Hepatocyte (in vitro differentiated cells): ENCODE data around the gene GJC1. TPM values are rescaled to one million over a fixed set of nuclear protein-coding genes. Genes with fewer than 3 reads are reported as not detected.
A peak's percentile ranks its signal among the peaks of the same experiment; 100 is the strongest.

Experiments
- DNase-seq: peaks from one replicate; pipeline ENCODE4 v3.0.0-alpha.2; 2016; ENCODE audit warnings: low spot score
- H2AFZ ChIP-seq: fragments of 200-600 bp; sonication (generic); 2 replicates; pipeline ENCODE4 v1.6.0; 2016; ENCODE audit warnings: antibody characterized with exemption, mild to moderate bottlenecking
- H3K27ac ChIP-seq: fragments of 200-600 bp; sonication (generic); 2 replicates; pipeline ENCODE4 v1.5.1; 2016; ENCODE audit warnings: mild to moderate bottlenecking
- H3K27me3 ChIP-seq: fragments of 200-600 bp; sonication (generic); 2 replicates; pipeline ENCODE4 v1.6.1; 2016
- H3K36me3 ChIP-seq: fragments of 200-600 bp; sonication (generic); replicated peaks from 2 replicates; pipeline ENCODE4 v1.5.1; 2016; ENCODE audit warnings: low read depth; ENCODE audit not compliant: insufficient read depth
- H3K4me1 ChIP-seq: fragments of 200-600 bp; sonication (generic); 2 replicates; pipeline ENCODE4 v1.5.1; 2016; ENCODE audit warnings: mild to moderate bottlenecking, moderate library complexity; ENCODE audit not compliant: insufficient read depth
- H3K4me2 ChIP-seq: fragments of 200-600 bp; sonication (generic); 2 replicates; pipeline ENCODE4 v1.6.0; 2016
- H3K4me3 ChIP-seq: fragments of 200-600 bp; sonication (generic); 2 replicates; pipeline ENCODE4 v1.5.1; 2016; ENCODE audit warnings: mild to moderate bottlenecking
- H3K79me2 ChIP-seq: fragments of 200-600 bp; sonication (generic); 2 replicates; pipeline ENCODE4 v1.6.0; 2017; ENCODE audit warnings: mild to moderate bottlenecking
- H3K9me2 ChIP-seq: fragments of 200-600 bp; sonication (generic); replicated peaks from 2 replicates; pipeline ENCODE4 v1.6.0; 2017; ENCODE audit warnings: mild to moderate bottlenecking; ENCODE audit not compliant: insufficient read depth
- H3K9me3 ChIP-seq: fragments of 200-600 bp; sonication (generic); 2 replicates; pipeline ENCODE4 v1.5.1; 2016; ENCODE audit warnings: low read depth, mild to moderate bottlenecking
- H4K20me1 ChIP-seq: fragments of 200-600 bp; sonication (generic); 2 replicates; pipeline ENCODE4 v1.6.0; 2016; ENCODE audit warnings: mild to moderate bottlenecking; ENCODE audit not compliant: insufficient read depth, poor library complexity, severe bottlenecking
- EZH2 ChIP-seq: fragments of 200-600 bp; sonication (generic); IDR thresholded peaks from 2 replicates; pipeline ENCODE4 v1.6.1; 2016; ENCODE audit warnings: antibody characterized with exemption, mild to moderate bottlenecking, borderline replicate concordance
- EZH2phosphoT487 ChIP-seq: fragments of 200-600 bp; sonication (generic); IDR thresholded peaks from one replicate; pipeline ENCODE4 v1.6.1; 2018; ENCODE audit warnings: antibody characterized with exemption, mild to moderate bottlenecking, low read depth, moderate library complexity; ENCODE audit not compliant: unreplicated experiment, severe bottlenecking
- WGBS: methylation state at CpG from one replicate; pipeline ENCODE4 v1.1.6; 2016; ENCODE audit warnings: low lambda C conversion rate; ENCODE audit errors: missing lambda C conversion rate; 5-methylcytosine and 5-hydroxymethylcytosine counted together
- polyA plus RNA-seq: library from polyadenylated mRNA; unstranded; fragments of >200 nt; fragmentation: Nextera tagmentation; extraction: Ambion mirVana; gene quantifications from 2 replicates; pipeline ENCODE4 v1.2.1, GENCODE V29; 2016
- total RNA-seq: library from RNA; depleted of rRNA; stranded (reverse); fragments of >200 nt; gene quantifications from 2 replicates; pipeline ENCODE4 v1.2.3, GENCODE V29; 2014
- TF ChIP-seq, protein P1 (sequence below): fragments of 200-600 bp; sonication (generic); IDR thresholded peaks from 2 replicates; pipeline ENCODE4 v1.5.1; 2016; ENCODE audit warnings: antibody characterized with exemption, mild to moderate bottlenecking; ENCODE audit not compliant: poor library complexity

Gene GJC1
- total and polyA plus RNA-seq, 2 experiments from 2014 or later = 7.5 to 11.4 TPM

DNA sequence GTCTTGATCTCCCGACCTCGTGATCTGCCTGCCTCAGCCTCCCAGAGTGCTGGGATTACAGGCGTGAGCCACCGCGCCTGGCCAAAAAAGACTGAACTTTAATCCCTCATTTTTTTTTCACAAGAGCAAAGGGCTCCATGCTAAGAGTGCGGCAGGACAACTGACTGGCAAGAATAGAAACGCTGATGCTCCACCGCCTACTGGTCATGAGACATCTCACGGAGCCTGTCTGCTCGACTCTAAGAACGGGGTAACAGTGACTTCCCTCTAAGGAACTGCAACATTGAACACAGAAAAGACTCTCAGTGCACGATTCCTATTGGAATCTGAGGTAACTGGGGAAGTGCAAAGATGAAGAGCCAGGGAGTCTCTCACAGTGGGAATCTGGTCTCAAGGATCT, 41.5 kb upstream of the GJC1 start:
- no peak overlapping the region for H3K27ac ChIP-seq
- H3K36me3 ChIP-seq = no peaks in the 10 kb centered on the region
- no peaks in the 10 kb centered on the region for H3K27me3 ChIP-seq
- no peaks in the 10 kb centered on the region for H4K20me1 ChIP-seq
- H2AFZ ChIP-seq = no peak overlapping the region
- H3K4me2 ChIP-seq = no peak overlapping the region
- H3K9me2 ChIP-seq = no peaks in the 10 kb centered on the region
- no peak overlapping the region for H3K4me3 ChIP-seq
- H3K9me3 ChIP-seq = no peaks in the 10 kb centered on the region
- TF ChIP-seq EZH2phosphoT487 (no peak), EZH2 (no peak)
- TF ChIP-seq, protein P1, sequence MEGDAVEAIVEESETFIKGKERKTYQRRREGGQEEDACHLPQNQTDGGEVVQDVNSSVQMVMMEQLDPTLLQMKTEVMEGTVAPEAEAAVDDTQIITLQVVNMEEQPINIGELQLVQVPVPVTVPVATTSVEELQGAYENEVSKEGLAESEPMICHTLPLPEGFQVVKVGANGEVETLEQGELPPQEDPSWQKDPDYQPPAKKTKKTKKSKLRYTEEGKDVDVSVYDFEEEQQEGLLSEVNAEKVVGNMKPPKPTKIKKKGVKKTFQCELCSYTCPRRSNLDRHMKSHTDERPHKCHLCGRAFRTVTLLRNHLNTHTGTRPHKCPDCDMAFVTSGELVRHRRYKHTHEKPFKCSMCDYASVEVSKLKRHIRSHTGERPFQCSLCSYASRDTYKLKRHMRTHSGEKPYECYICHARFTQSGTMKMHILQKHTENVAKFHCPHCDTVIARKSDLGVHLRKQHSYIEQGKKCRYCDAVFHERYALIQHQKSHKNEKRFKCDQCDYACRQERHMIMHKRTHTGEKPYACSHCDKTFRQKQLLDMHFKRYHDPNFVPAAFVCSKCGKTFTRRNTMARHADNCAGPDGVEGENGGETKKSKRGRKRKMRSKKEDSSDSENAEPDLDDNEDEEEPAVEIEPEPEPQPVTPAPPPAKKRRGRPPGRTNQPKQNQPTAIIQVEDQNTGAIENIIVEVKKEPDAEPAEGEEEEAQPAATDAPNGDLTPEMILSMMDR = no peak
- WGBS = 98% methylated on average over 12 of the region's 12 CpGs
- H3K4me1 ChIP-seq = no peaks in the 10 kb centered on the region
- no peaks in the 10 kb centered on the region for H3K79me2 ChIP-seq
- DNase-seq = no peak

DNA sequence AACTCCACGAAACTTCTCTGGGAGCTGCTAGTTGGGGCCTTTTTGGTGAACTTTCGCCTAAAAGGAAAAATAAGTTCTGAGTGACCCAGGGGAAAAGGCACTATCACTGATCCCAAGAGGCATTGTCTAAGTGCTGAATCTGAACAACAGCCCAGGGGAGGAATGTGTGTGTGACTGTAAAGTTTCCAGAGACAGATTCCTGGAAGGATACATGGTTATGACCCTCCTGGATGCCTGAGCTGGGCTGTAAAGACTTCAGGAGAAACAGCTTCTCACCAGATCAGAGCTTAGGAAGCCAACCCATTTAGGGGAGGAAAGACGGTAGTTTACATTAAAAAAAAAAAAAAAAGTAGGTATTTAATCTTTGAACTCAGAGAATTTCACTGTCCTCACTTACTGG, 37.8 kb upstream of the GJC1 start:
- DNase-seq = no peak
- Histone ChIP-seq H2AFZ (no peak overlapping the region), H3K36me3 (no peaks in the 10 kb centered on the region), H3K9me2 (no peaks in the 10 kb centered on the region), H3K27me3 (no peaks in the 10 kb centered on the region), H3K79me2 (no peaks in the 10 kb centered on the region), H3K4me3 (no peak overlapping the region), H3K4me2 (no peak overlapping the region), H4K20me1 (no peaks in the 10 kb centered on the region), H3K27ac (no peak overlapping the region), H3K4me1 (no peaks in the 10 kb centered on the region), H3K9me3 (no peaks in the 10 kb centered on the region)
- 84% methylated on average over 3 of the region's 3 CpGs for WGBS
- TF ChIP-seq EZH2phosphoT487 (no peak), EZH2 (no peak)
- TF ChIP-seq, protein P1 = no peak

DNA sequence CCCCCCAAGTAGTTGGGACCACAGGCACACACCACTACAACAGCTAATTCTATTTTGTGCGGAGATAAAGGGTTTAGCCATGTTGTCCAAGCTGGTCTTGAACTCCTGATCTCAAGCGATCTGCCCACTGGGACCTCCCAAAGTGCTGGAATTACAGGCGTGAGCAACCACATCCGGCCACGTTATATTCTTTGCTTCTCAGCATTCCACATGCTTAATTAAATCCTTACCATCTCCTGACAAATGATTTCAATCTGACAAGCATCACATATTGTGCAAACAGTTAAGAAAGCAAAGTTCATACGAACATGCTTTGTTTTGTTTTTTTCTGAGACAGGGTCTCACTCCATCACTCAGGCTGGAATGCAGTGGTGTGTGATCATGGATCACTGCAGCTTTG, 35.8 kb upstream of the GJC1 start:
- no peaks in the 10 kb centered on the region for H3K9me2 ChIP-seq
- H3K36me3 ChIP-seq = no peaks in the 10 kb centered on the region
- H3K4me3 ChIP-seq = no peak overlapping the region
- no peak for DNase-seq
- no peak overlapping the region for H3K4me2 ChIP-seq
- no peak overlapping the region for H3K27ac ChIP-seq
- no peaks in the 10 kb centered on the region for H3K27me3 ChIP-seq
- TF ChIP-seq EZH2 = no peak
- TF ChIP-seq, protein P1 = no peak
- TF ChIP-seq EZH2phosphoT487 = no peak
- no peak overlapping the region for H2AFZ ChIP-seq
- H4K20me1 ChIP-seq = no peaks in the 10 kb centered on the region
- no peaks in the 10 kb centered on the region for H3K4me1 ChIP-seq
- 83% methylated on average over 6 of the region's 6 CpGs for WGBS
- no peaks in the 10 kb centered on the region for H3K79me2 ChIP-seq
- no peaks in the 10 kb centered on the region for H3K9me3 ChIP-seq

DNA sequence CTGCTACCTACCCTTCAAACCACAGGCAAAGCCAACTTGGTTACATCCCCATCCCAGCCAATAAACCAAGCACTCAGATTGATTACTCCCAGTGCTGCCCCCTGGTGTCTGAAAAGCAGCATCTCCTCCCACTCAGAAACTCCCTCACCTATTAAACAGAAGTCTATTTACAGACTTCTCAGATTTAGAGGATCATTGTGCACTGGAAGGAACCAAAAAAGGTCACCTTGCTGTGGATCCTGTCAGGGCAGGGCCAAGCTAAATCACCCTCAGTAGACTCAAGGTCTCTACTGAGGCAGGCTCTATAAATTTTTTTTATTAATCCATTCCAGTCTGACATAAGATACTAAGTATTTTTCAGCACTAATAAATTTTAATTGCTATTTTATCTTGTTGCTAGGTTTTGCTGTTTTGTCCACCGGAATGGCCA, 35.2 kb upstream of the GJC1 start:
- Histone ChIP-seq H3K4me1 (no peaks in the 10 kb centered on the region), H2AFZ (no peak overlapping the region), H3K36me3 (no peaks in the 10 kb centered on the region), H3K27ac (no peak overlapping the region), H4K20me1 (no peaks in the 10 kb centered on the region), H3K9me3 (no peaks in the 10 kb centered on the region), H3K79me2 (no peaks in the 10 kb centered on the region), H3K4me2 (no peak overlapping the region), H3K27me3 (no peaks in the 10 kb centered on the region), H3K4me3 (no peak overlapping the region), H3K9me2 (no peaks in the 10 kb centered on the region)
- TF ChIP-seq EZH2phosphoT487 (no peak), EZH2 (no peak)
- TF ChIP-seq, protein P1 = peak; percentile 92
- WGBS = 70% methylated on average over 1 of the region's 1 CpG
- DNase-seq = peak; percentile 88
